Astrocyte (in vitro differentiated cells and primary cell): ENCODE measurements around the gene ALKBH2. TPM values are rescaled to one million over a fixed set of nuclear protein-coding genes. Genes with fewer than 3 reads are reported as not detected.
"Not testable (repeated sequence)": the region's sequence is repeated elsewhere in the genome, so short reads cannot be mapped to it uniquely, and the experiment has no call there.

Source experiments
- DNase-seq: peaks from one replicate; pipeline ENCODE4 v3.0.0-alpha.2; 2010; ENCODE audit warnings: low read depth
- FAIRE-seq: peaks from 2 replicates; lab custom pipeline; 2011; peaks lifted over from hg19 to GRCh38; lab: Jason Lieb, UNC
- H2AFZ ChIP-seq: 2 replicates; pipeline ENCODE4 v1.6.0; 2012; ENCODE audit warnings: low read depth, low read length, inconsistent platforms
- H3K27ac ChIP-seq: 2 replicates; pipeline ENCODE4 v1.5.1; 2011; ENCODE audit warnings: low read depth, low read length, inconsistent platforms
- H3K27me3 ChIP-seq: 2 replicates; pipeline ENCODE4 v1.6.0; 2011; ENCODE audit warnings: low read length, inconsistent platforms; ENCODE audit not compliant: insufficient read depth
- H3K36me3 ChIP-seq: 2 replicates; pipeline ENCODE4 v1.5.1; 2011; ENCODE audit warnings: low read length, inconsistent platforms; ENCODE audit not compliant: insufficient read depth
- H3K4me1 ChIP-seq: 2 replicates; pipeline ENCODE4 v1.5.1; 2011; ENCODE audit warnings: low read length, inconsistent platforms; ENCODE audit not compliant: insufficient read depth
- H3K4me2 ChIP-seq: 2 replicates; pipeline ENCODE4 v1.6.0; 2012; ENCODE audit warnings: low read length, inconsistent platforms
- H3K4me3 ChIP-seq: 2 replicates; pipeline ENCODE4 v1.5.1; 2011; ENCODE audit warnings: low read depth, mild to moderate bottlenecking, low read length, inconsistent platforms; ENCODE audit not compliant: insufficient read depth
- H3K79me2 ChIP-seq: 2 replicates; pipeline ENCODE4 v1.6.0; 2012; ENCODE audit warnings: mild to moderate bottlenecking, low read length, inconsistent platforms; ENCODE audit not compliant: insufficient read depth
- H3K9ac ChIP-seq: 2 replicates; pipeline ENCODE4 v1.6.0; 2012; ENCODE audit warnings: mild to moderate bottlenecking, low read length, inconsistent platforms
- H3K9me3 ChIP-seq: 2 replicates; pipeline ENCODE4 v1.5.1; 2012; ENCODE audit warnings: low read depth, mild to moderate bottlenecking, low read length, inconsistent platforms; ENCODE audit not compliant: insufficient read depth
- H4K20me1 ChIP-seq: 2 replicates; pipeline ENCODE4 v1.6.0; 2012; ENCODE audit warnings: low read length, inconsistent platforms; ENCODE audit not compliant: insufficient read depth
- H3K27ac Mint-ChIP-seq: one replicate; pipeline ENCODE4 v1.8.0; 2021; ENCODE audit warnings: mild to moderate bottlenecking, mixed read lengths; ENCODE audit not compliant: unreplicated experiment
- H3K27me3 Mint-ChIP-seq: one replicate; pipeline ENCODE4 v1.8.0; 2021; ENCODE audit warnings: low read depth, mixed read lengths; ENCODE audit not compliant: unreplicated experiment
- H3K36me3 Mint-ChIP-seq: one replicate; pipeline ENCODE4 v1.8.0; 2021; ENCODE audit warnings: low read depth, mixed read lengths; ENCODE audit not compliant: unreplicated experiment
- H3K4me1 Mint-ChIP-seq: one replicate; pipeline ENCODE4 v1.8.0; 2021; ENCODE audit warnings: low read depth, mixed read lengths; ENCODE audit not compliant: unreplicated experiment
- H3K4me3 Mint-ChIP-seq: one replicate; pipeline ENCODE4 v1.8.0; 2021; ENCODE audit warnings: mild to moderate bottlenecking, moderate library complexity, mixed read lengths; ENCODE audit not compliant: unreplicated experiment
- H3K9me3 Mint-ChIP-seq: one replicate; pipeline ENCODE4 v1.8.0; 2021; ENCODE audit warnings: mild to moderate bottlenecking, mixed read lengths; ENCODE audit not compliant: unreplicated experiment
- CTCF ChIP-seq: IDR thresholded peaks from 2 replicates; pipeline ENCODE4 v1.5.1; 2011; ENCODE audit warnings: low read depth, mild to moderate bottlenecking, inconsistent platforms, low read length, moderate library complexity; ENCODE audit not compliant: insufficient read depth
- EZH2 ChIP-seq: IDR thresholded peaks from 2 replicates; pipeline ENCODE4 v1.6.1; 2012; ENCODE audit warnings: mild to moderate bottlenecking, low read length, inconsistent platforms; ENCODE audit not compliant: insufficient read depth
- total RNA-seq: library from RNA; stranded (reverse); gene quantifications from 2 replicates; pipeline ENCODE4 v1.2.1, GENCODE V29; 2021

ALKBH2 gene
- total RNA-seq, 1 donor from 2014 or later = 5.1 TPM

- H3K36me3 Mint-ChIP-seq = no peaks in the 10 kb centered on the region
- H3K9me3 ChIP-seq = no peaks in the 10 kb centered on the region
These were observed 38.8 kb downstream of the ALKBH2 start for GRCh38 chr12:109054520-109054919.

GRCh38 chr12:109054124-109054513, 39.2 kb downstream of the ALKBH2 start:
- not testable (repeated sequence) for H3K27me3 Mint-ChIP-seq, DNase-seq, FAIRE-seq, H3K4me1 Mint-ChIP-seq, H2AFZ ChIP-seq, H4K20me1 ChIP-seq, H3K27ac ChIP-seq, H3K9ac ChIP-seq, H3K4me3 ChIP-seq, H3K9me3 ChIP-seq, H3K4me1 ChIP-seq, H3K9me3 Mint-ChIP-seq, H3K27ac Mint-ChIP-seq, H3K27me3 ChIP-seq, H3K36me3 Mint-ChIP-seq, H3K36me3 ChIP-seq
- Histone ChIP-seq H3K4me2 (peak overlapping the region; percentile 88), H3K79me2 (peaks cover 18% of the 10 kb centered on the region)
- H3K4me3 Mint-ChIP-seq = peak overlapping the region; percentile 96

More at GRCh38 chr12:109054520-109054919, 38.8 kb downstream of the ALKBH2 start:
- no peak for TF ChIP-seq CTCF
- TF ChIP-seq EZH2 = no peak
- H3K27me3 Mint-ChIP-seq = no peaks in the 10 kb centered on the region
- no peaks in the 10 kb centered on the region for H4K20me1 ChIP-seq
- H3K27ac Mint-ChIP-seq = no peak overlapping the region
- H3K79me2 ChIP-seq = peaks cover 18% of the 10 kb centered on the region
- H2AFZ ChIP-seq = no peak overlapping the region
- no peak overlapping the region for H3K27ac ChIP-seq
- H3K4me3 ChIP-seq = no peak overlapping the region
- no peak overlapping the region for H3K9ac ChIP-seq
- H3K4me1 ChIP-seq = peaks cover 4% of the 10 kb centered on the region
- no peaks in the 10 kb centered on the region for H3K4me1 Mint-ChIP-seq
- FAIRE-seq (no peak), DNase-seq (no peak)
- peaks cover 6% of the 10 kb centered on the region for H3K36me3 ChIP-seq
- H3K27me3 ChIP-seq = no peaks in the 10 kb centered on the region
- no peak overlapping the region for H3K4me3 Mint-ChIP-seq
- no peak overlapping the region for H3K4me2 ChIP-seq
- no peaks in the 10 kb centered on the region for H3K9me3 Mint-ChIP-seq

GRCh38 chr12:109053382-109054123, 39.7 kb downstream of the ALKBH2 start:
- peaks cover 4% of the 10 kb centered on the region for H3K4me1 ChIP-seq
- H3K27ac ChIP-seq = no peak overlapping the region
- FAIRE-seq (no peak), DNase-seq (no peak)
- no peaks in the 10 kb centered on the region for H4K20me1 ChIP-seq
- peak overlapping the region; percentile 88 for H3K4me2 ChIP-seq
- H3K9ac ChIP-seq = peak overlapping the region; percentile 89
- H3K4me3 ChIP-seq = peak overlapping the region; percentile 92
- no peak for TF ChIP-seq CTCF
- no peak for TF ChIP-seq EZH2
- H3K9me3 ChIP-seq = no peaks in the 10 kb centered on the region
- no peaks in the 10 kb centered on the region for H3K9me3 Mint-ChIP-seq
- H3K4me1 Mint-ChIP-seq = no peaks in the 10 kb centered on the region
- H3K79me2 ChIP-seq = peaks cover 18% of the 10 kb centered on the region
- H2AFZ ChIP-seq = peak overlapping the region; percentile 91
- H3K27me3 ChIP-seq = no peaks in the 10 kb centered on the region
- peaks cover 2% of the 10 kb centered on the region for H3K36me3 ChIP-seq
- H3K4me3 Mint-ChIP-seq = peak overlapping the region; percentile 96
- no peaks in the 10 kb centered on the region for H3K27me3 Mint-ChIP-seq
- no peaks in the 10 kb centered on the region for H3K36me3 Mint-ChIP-seq
- peak overlapping the region; percentile 93 for H3K27ac Mint-ChIP-seq
